Adrenal gland (tissue), 12 donors: ENCODE results near the gene GAR1. TPM values are rescaled to one million over a fixed set of nuclear protein-coding genes. Genes with fewer than 3 reads are reported as not detected.
"Not testable (repeated sequence)": the region's sequence is repeated elsewhere in the genome, so short reads cannot be mapped to it uniquely, and the experiment has no call there.

ENCODE experiments used
- DNase-seq, 7 donors: peaks; one replicate each; pipeline ENCODE4 v3.0.0-alpha.2; 2019 to 2020
- H3K27ac ChIP-seq, 5 donors: fragments of 200-600 bp; sonication (generic) in 4 of 5; 1 replicate in 3 of 5; 2 replicates in 2 of 5; pipeline versions ENCODE4 v1.5.1 to v1.8.0; 2016 to 2020; ENCODE audit warnings: mild to moderate bottlenecking in 1 of 5
- H3K27me3 ChIP-seq: fragments of 200-600 bp; 2 replicates; pipeline ENCODE4 v1.8.0; 2021
- H3K36me3 ChIP-seq, 2 donors: fragments of 200-600 bp; replicated peaks in 1 of 2; 1 replicate in 1 of 2; 2 replicates in 1 of 2; pipeline versions ENCODE4 v1.5.1 to v1.8.0; 2018 to 2022
- H3K4me1 ChIP-seq, 2 donors: fragments of 200-600 bp; replicated peaks in 1 of 2; 1 replicate in 1 of 2; 2 replicates in 1 of 2; pipeline versions ENCODE4 v1.5.1 to v1.8.0; 2018 to 2021
- H3K4me3 ChIP-seq, 4 donors: fragments of 200-600 bp; sonication (generic) in 3 of 4; one replicate each; pipeline ENCODE4 v1.5.1; 2016 to 2018
- H3K9me3 ChIP-seq, 3 donors: fragments of 200-600 bp; sonication (generic) in 1 of 3; replicated peaks in 1 of 3; 1 replicate in 2 of 3; 2 replicates in 1 of 3; pipeline versions ENCODE4 v1.5.1 to v1.8.0; 2016 to 2021
- POLR2A ChIP-seq, 2 donors: fragments of 450-650 bp; IDR thresholded peaks; one replicate each; pipeline ENCODE4 v1.6.1; 2017; ENCODE audit warnings: antibody characterized with exemption in 2 of 2, mild to moderate bottlenecking in 2 of 2, moderate library complexity in 1 of 2
- WGBS, 4 donors: extraction: QIAGEN DNeasy Blood & Tissue Kit in 2 of 4; methylation state at CpG; one replicate each; pipeline versions ENCODE4 v1.1.5 to v1.1.7; 2013 to 2017; 5-methylcytosine and 5-hydroxymethylcytosine counted together
- intact Hi-C, 2 donors: fragments of 100-400 bp; cut with DNase I; formaldehyde crosslinking; loops; one replicate each; pipeline versions ENCODE4 v1.14.1 to v1.15.0; 2022 to 2023
- polyA plus RNA-seq, 3 donors: library from polyadenylated mRNA; stranded (reverse); fragments of 200-250 nt in 2 of 3; fragments of 350-450 nt in 1 of 3; fragmentation: Illumina TruSeq in 1 of 3; extraction: RNeasy Lipid Tissue Mini Kit (QIAGEN cat#74804) in 1 of 3; gene quantifications; one replicate each; pipeline ENCODE4 v1.2.3, GENCODE V29; 2013 to 2014
- total RNA-seq, 9 donors: library from RNA; depleted of rRNA in 4 of 9; stranded (reverse); fragments of >200 nt in 4 of 9; fragments of 120-200 nt in 1 of 9; fragmentation: NEBNext Ultra II Directional in 1 of 9; extraction: Animal tissue kit (Norgen Biotek cat#: 25700) in 1 of 9; gene quantifications; one replicate each; pipeline versions ENCODE4 v1.1.0 to v1.2.4, GENCODE V29; 2013 to 2023
- TF ChIP-seq, protein P1 (sequence below), 6 experiments: fragments of 450-650 bp in 4 of 6; fragments of 200-600 bp in 2 of 6; sonication (generic) in 1 of 6; IDR thresholded peaks; 1 replicate in 5 of 6; 2 replicates in 1 of 6; pipeline versions ENCODE4 v1.5.1 to v1.8.0; 2016 to 2021; ENCODE audit warnings: antibody characterized with exemption in 6 of 6, mild to moderate bottlenecking in 2 of 6, moderate library complexity in 1 of 6
- donor health status: healthy with polysubstance abuse.
- donor health status: Bipolar disorder and iron deficiency.
- donor health status: DM: yes; HTN: yes; CAD: no.
- donor health status: DM: no; HTN: no; CAD: no.
- donor health status: DM: no; HTN: no; CAD: no.
- donor health status: DM: yes; HTN: yes; CAD: no.

GAR1 gene
- total and polyA plus RNA-seq, 12 donors, result 0.97 to 31.6 (median 15.0) TPM

DNA sequence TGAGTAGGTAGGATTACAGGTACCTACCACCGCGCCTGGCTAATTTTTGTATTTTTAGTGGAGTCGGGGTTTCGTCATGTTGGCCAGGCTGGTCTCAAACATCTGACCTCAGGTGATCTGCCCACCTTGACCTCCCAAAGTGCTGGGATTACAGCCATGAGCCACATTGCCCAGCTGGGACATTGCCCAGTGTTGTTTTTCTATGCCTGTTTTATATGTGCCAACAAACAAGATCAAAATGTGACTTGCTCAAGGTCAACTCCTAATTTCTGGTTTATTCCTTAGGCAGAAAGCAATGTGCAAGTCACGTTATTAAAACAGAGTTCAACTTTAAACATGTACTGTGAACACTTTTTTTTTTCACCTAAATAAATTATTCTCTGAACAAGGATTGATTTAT, 35.0 kb downstream of the GAR1 start:
- Histone ChIP-seq H3K36me3 (no peaks in the 10 kb centered on the region), H3K27me3 (no peaks in the 10 kb centered on the region), H3K27ac (no peak overlapping the region), H3K4me1 (no peaks in the 10 kb centered on the region), H3K4me3 (no peak overlapping the region), H3K9me3 (no peaks in the 10 kb centered on the region)
- no peak for TF ChIP-seq POLR2A (IDR thresholded peaks at IDR 0.05)
- TF ChIP-seq, protein P1, sequence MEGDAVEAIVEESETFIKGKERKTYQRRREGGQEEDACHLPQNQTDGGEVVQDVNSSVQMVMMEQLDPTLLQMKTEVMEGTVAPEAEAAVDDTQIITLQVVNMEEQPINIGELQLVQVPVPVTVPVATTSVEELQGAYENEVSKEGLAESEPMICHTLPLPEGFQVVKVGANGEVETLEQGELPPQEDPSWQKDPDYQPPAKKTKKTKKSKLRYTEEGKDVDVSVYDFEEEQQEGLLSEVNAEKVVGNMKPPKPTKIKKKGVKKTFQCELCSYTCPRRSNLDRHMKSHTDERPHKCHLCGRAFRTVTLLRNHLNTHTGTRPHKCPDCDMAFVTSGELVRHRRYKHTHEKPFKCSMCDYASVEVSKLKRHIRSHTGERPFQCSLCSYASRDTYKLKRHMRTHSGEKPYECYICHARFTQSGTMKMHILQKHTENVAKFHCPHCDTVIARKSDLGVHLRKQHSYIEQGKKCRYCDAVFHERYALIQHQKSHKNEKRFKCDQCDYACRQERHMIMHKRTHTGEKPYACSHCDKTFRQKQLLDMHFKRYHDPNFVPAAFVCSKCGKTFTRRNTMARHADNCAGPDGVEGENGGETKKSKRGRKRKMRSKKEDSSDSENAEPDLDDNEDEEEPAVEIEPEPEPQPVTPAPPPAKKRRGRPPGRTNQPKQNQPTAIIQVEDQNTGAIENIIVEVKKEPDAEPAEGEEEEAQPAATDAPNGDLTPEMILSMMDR (IDR thresholded peaks at IDR 0.05), result no peak
- 49 to 64% (median 56%) methylated on average over 5 of the region's 5 CpGs for WGBS, 4 donors
- DNase-seq, result peak in 1 of 7 donors; percentile 7
- intact Hi-C loops, result no loop called here

DNA sequence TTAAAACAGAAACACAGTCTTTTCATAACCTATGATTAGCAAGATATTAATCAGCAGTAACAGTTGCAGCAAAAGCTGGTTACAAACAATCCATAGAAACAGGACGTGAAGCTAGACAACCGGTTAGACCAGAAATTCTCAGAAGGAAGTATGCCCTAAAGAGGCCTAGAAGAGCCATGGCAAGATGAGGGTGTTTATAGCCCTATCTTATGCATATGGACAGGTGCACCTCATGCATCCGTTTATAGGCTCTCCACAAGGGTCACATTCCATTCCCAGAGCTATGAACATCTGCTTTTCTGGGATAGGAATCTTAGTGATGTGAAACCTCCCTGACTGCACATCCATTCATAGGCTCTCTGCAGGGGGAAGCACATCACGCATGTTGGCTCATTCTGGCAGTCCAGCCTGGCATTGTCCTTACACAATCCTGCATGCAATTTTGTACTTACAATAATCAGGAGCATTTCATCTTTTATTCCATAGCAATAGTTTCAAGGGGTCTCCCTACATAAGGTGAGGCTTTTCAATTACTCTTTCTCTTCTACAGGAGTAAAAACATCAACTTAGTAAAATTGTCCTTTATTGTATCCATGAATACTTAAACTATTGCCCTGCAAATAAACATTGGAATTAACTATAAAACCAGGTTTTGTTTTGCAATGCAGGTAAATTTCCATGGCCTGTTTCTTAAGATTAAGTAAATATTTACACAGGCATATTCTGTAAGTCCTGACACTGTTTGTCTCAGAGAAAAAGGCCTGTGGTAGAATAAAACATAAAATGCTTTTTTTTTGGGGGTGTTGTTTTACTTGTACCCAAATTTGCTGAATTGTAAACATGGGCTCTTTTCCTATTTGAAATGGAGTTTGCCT, 44.1 kb downstream of the GAR1 start:
- H3K36me3 ChIP-seq, H3K9me3 ChIP-seq, intact Hi-C loops, H3K27ac ChIP-seq, H3K4me1 ChIP-seq, H3K27me3 ChIP-seq, H3K4me3 ChIP-seq, DNase-seq: not testable (repeated sequence)
- WGBS, 4 donors, result 88 to 97% (median 91%) methylated on average over 4 of the region's 4 CpGs

DNA sequence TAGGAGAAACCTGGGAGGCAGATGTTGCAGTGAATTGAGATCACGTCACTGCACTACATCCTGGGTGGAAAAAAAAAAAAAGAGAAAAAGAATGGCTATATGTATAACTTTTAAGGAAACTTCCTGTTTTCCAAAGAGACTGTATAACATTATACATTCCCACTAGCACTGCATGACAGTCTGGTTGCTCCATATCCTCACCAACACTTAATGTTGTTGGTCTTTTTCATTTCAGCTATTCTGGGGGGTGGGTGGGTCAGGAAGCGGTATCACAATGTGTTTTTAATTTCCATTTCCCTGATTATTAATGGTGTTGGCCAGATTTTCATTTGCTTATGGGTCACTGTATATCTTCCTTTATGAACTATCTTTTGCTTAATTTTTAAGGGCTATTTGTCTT, 45.7 kb downstream of the GAR1 start:
- no peaks in the 10 kb centered on the region for H3K27me3 ChIP-seq
- H3K9me3 ChIP-seq, result no peaks in the 10 kb centered on the region
- no peak for DNase-seq
- no peak overlapping the region for H3K27ac ChIP-seq
- H3K36me3 ChIP-seq, result no peaks in the 10 kb centered on the region
- no peaks in the 10 kb centered on the region for H3K4me1 ChIP-seq
- H3K4me3 ChIP-seq, result no peak overlapping the region
- intact Hi-C loops, result no loop called here
- 89 to 96% (median 94%) methylated on average over 2 of the region's 2 CpGs for WGBS, 4 donors
- TF ChIP-seq, protein P1 (IDR thresholded peaks at IDR 0.05), result no peak
- no peak for TF ChIP-seq POLR2A (IDR thresholded peaks at IDR 0.05)

DNA sequence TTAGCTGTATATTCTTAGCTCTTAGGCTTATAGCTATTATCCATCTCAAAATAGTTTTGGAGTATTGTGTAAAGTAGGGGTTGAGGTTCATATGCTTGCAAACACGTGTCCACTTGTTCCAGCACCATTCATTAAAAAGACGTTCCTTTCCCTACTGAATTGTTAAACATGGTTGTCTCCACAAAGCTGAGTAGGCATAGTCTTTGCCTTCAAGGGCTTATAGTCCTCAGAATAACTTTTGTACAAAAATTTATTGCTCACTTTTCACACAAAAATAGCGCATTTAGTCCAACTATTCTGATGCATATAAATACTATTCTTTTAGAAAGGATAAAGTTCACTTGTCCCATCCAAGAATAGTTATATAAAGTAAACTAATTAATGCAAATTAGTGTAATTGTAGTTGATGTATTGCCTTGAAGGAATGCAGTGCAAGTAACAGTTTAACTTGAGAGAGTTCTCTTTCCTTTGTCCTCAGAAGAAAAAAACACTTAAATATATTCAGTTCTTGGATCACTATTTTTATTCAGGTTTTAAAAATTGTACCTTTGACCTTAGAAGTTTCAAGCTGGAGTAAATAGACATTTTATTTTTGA, 46.5 kb downstream of the GAR1 start:
- no peaks in the 10 kb centered on the region for H3K36me3 ChIP-seq
- no peaks in the 10 kb centered on the region for H3K9me3 ChIP-seq
- intact Hi-C loops, result no loop called here
- H3K4me3 ChIP-seq, result no peak overlapping the region
- H3K4me1 ChIP-seq, result no peaks in the 10 kb centered on the region
- H3K27me3 ChIP-seq, result no peaks in the 10 kb centered on the region
- WGBS, 4 donors, result 74 to 82% (median 77%) methylated on average over 3 of the region's 3 CpGs
- TF ChIP-seq, protein P1 (IDR thresholded peaks at IDR 0.05), result no peak
- TF ChIP-seq POLR2A (IDR thresholded peaks at IDR 0.05), result no peak
- DNase-seq, result no peak
- no peak overlapping the region for H3K27ac ChIP-seq
